ENCODE data around the gene ZHX3.

Gene ZHX3

DNA sequence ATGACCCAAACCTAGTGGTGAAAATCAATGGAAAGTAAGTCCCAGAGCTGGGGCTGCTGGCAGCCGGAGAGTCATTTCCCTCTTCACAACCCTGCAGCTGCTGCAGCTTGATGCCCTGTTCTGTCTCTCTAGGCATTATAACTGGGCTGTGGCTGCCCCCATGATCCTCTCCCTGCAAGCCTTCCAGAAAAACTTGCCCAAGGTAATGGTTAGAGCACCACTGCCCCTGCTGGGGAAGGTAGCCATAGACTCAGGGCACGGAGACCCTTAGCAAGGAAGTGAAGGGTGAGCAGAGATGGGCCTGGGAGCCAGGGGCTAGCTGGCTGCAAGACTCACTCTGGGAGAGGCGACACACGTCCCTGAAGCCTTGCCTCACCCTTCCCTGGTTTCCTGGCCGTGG is 35.1 kb upstream of the ZHX3 start:
- no peak for FAIRE-seq

- FAIRE-seq = no peak
Observed at GRCh38 chr20:41352106-41352505, 34.6 kb upstream of the ZHX3 start.

GRCh38 chr20:41350408-41350962 is 33.0 kb upstream of the ZHX3 start:
- no peak for FAIRE-seq

- no peak for FAIRE-seq
Observed at GRCh38 chr20:41349943-41350342, 32.4 kb upstream of the ZHX3 start.

DNA sequence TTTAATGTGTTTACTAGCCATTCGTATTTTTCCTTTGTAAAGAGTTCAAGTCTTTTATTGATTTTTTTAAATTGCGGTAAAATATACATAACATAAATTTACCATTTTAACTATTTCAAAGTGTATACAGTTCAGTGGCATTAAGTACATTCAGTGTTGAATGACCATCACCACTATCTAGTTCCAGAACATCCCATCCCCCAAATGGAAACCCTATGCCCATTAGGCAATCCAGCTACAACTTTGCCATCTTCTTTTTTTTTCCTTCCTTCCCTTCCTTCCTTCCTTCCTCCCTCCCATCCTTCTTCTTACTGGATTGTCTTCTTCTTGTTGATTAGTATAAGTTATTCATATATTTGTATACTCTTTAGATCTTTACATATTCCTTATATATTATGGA is 31.7 kb upstream of the ZHX3 start:
- no peak for FAIRE-seq

DNA sequence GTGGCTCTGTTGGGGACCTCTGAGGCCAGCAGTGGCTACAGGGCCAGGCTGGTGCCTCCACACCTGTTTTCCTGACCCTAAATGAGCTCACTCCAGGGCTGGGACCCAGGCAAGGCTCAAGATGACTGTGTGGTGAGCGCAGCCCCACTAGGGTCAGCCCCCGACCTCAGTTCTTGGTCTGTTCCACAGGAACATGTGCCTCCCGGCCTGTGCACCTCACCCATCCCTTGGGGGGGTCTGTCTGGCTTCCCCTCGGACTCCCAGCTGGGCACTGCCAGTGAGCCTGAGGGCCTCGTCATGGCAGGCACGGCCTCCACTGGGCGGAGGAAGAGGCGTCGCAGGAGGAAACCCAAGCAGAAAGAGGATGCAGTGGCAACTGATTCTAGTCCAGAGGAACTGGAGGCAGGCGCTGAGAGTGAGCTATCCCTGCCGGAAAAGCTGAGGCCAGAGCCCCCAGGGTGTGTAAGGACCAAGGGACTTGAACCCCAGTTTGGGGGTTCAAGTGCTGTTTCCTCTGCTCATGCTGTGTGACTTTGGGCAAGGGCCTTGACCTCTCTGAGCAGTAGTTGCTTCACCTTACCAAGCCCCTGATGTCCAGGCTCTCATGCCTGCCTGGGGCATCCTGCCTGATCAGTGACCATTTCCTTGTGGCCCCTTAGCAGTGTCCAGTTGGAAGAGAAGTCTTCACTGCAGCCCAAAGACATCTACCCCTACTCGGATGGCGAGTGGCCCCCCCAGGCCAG is 31.1 kb upstream of the ZHX3 start:
- FAIRE-seq = no peak

- no peak for FAIRE-seq
Observed at GRCh38 chr20:41347523-41348429, 30.2 kb upstream of the ZHX3 start.

DNA sequence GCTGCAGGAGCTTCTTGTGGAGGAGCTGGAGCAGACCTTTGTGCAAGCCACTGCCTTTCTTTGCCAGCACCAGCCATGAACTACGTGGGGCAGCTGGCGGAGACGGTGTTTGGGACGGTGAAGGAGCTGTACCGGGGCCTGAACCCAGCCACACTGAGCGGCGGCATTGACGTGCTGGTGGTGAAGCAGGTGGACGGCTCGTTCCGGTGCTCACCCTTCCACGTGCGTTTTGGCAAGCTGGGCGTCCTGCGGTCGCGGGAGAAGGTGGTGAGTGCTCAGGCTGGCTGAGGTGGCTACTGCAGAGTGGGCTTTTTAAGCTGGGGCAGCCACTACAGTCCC is 28.2 kb upstream of the ZHX3 start:
- FAIRE-seq = no peak

DNA sequence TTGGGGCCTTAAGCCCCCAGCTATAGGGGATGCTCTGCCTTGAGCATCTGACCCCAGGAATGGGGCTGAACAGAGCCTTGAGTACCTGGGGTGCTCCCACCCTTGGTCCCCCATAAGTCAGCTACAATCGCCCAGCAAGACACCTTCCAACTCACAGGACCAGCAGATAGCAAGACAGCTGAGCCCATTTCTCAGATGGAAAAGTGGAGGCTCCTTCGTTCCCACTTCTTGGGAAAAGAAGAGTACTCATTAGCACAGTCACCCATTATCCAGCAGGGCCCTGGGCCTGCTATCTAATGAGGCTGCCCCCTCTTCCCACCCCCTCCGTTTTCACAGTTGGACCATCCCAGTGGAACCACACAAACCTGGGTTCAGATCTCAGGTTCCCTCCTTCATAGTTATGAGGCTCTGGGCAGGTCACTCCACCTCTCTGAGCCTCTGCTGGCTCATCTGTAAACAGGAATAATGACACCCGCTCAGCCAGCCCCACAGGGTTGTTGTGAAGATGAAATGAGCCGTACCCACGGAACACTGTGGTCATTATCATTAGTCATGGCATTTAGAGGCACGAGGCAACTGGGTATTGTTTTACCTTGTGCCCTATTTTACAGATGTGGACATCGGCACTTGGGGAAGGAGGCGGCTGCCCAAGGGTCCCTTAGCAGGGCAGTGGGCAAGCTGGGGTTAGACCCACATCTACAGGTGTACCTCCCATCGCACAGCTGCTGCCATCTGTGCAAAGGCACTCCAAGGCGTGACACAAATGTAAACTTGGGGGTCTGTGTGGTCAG is 27.6 kb upstream of the ZHX3 start:
- FAIRE-seq = no peak

GRCh38 chr20:41344477-41344876 is 26.9 kb upstream of the ZHX3 start:
- FAIRE-seq = no peak

GRCh38 chr20:41342474-41343464 is 25.2 kb upstream of the ZHX3 start:
- no peak for FAIRE-seq

- peak; percentile 96 for FAIRE-seq
Observed at GRCh38 chr20:41340327-41341055, 23.0 kb upstream of the ZHX3 start, which contains the start of gene LPIN3. TSS of gene LPIN3 (plus strand) at chr20:41340821. CDS start at chr20:41345804, 4,983 bp downstream.

DNA sequence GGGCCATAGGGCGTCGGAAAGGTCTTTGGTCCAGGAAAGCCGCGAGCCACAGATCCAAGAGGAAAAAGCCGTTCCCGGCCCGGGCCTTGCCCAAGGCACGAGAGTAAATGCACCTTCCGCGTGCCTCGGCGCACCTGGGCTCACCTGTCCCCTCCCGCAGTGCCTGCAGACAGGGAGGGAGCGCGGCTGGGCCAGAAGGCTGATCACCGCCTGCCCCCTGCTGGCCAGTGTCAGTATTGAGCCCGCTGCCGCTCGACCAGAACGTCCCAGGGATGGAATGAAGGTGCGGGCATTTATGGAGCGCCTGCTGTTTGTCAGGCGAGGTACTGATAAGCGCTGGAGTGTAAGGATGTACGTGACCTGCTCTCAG is 22.4 kb upstream of the ZHX3 start:
- no peak for FAIRE-seq

GRCh38 chr20:41336711-41337492 is 19.4 kb upstream of the ZHX3 start:
- FAIRE-seq = no peak

DNA sequence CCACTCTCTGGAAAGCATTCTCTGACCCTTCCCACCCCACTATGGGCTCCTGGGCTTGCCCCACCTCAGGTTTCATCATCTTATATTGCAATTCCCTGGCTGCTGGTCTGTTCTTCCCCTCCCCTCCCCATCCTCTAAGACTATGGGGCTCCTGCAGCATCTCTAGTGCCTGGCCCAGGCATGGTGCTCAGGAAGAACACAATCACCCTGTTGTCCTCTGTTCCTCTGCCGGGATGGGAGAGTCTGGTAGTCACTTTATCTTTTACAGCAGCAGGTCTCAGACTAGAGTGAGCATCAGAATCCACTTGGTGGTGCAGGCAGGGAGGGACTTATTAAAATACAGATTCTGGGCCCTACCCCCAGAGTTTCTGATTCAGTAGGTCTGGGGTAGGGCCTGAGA is 18.1 kb upstream of the ZHX3 start:
- FAIRE-seq = no peak

DNA sequence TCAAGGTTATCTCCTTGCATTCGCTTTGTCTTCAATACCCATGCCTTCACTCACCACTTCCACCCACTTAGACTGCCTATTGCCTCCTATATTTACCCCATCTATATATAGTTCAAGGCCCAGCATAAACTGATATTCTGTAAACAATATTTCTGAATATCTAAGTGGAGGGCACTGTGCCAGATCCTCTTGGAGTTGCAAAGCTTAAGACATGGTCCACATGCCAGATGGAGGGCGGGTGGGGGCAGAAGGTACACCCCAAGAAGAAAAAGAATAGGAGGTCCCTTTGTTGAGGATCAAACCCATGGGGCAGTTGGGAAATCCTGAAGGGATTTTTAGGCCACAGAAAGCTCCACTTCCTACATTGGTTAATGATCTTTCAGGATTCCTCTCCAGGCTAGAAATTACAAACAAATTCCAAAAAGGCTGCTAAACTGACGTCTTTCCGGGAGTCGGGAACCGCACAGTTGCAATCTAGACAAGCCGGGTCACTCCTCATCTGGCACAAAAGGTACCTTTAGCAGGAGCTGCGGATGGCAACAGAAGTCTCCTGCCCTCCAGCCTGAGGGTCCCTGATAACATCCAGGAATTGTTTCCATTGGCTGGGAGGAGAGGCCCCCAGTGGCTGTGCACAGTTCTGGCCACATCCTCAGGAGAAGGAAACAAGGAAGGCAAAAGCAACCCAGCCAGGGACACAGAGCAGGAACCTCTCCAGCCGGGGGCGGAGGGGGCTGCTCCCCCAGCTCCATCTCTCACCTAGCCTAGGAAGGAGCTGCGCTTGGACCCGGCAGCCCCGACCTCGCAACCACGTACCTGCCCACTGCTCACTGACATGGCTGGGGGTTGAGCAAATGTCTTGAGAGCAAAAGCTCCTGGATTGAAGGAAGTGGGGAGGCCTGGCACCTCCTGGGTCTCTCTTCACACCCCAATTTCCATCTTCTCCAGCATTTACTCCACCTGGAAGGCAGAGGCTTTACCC is 17.2 kb upstream of the ZHX3 start:
- FAIRE-seq = no peak

- no peak for FAIRE-seq
Observed at GRCh38 chr20:41334036-41334435, 16.5 kb upstream of the ZHX3 start.

- no peak for FAIRE-seq
Observed at GRCh38 chr20:41331731-41332130, 14.2 kb upstream of the ZHX3 start.

- no peak for FAIRE-seq
Observed at GRCh38 chr20:41330941-41331340, 13.4 kb upstream of the ZHX3 start.
